Uterus (tissue), 2 donors: ENCODE results near the gene CALN1.

Experiments used
- POLR2A ChIP-seq, 2 donors: fragments of 450-650 bp; IDR thresholded peaks; one replicate each; pipeline ENCODE4 v1.6.1; 2016; ENCODE audit warnings: antibody characterized with exemption in 2 of 2, mild to moderate bottlenecking in 1 of 2, moderate library complexity in 1 of 2
- TF ChIP-seq, protein P1 (sequence below), 4 experiments: fragments of 200-600 bp in 2 of 4; fragments of 450-650 bp in 2 of 4; sonication (generic) in 2 of 4; IDR thresholded peaks; one replicate each; pipeline ENCODE4 v1.5.1; 2016 to 2019; ENCODE audit warnings: antibody characterized with exemption in 4 of 4, mild to moderate bottlenecking in 2 of 4, moderate library complexity in 1 of 4

- TF ChIP-seq, protein P1, sequence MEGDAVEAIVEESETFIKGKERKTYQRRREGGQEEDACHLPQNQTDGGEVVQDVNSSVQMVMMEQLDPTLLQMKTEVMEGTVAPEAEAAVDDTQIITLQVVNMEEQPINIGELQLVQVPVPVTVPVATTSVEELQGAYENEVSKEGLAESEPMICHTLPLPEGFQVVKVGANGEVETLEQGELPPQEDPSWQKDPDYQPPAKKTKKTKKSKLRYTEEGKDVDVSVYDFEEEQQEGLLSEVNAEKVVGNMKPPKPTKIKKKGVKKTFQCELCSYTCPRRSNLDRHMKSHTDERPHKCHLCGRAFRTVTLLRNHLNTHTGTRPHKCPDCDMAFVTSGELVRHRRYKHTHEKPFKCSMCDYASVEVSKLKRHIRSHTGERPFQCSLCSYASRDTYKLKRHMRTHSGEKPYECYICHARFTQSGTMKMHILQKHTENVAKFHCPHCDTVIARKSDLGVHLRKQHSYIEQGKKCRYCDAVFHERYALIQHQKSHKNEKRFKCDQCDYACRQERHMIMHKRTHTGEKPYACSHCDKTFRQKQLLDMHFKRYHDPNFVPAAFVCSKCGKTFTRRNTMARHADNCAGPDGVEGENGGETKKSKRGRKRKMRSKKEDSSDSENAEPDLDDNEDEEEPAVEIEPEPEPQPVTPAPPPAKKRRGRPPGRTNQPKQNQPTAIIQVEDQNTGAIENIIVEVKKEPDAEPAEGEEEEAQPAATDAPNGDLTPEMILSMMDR (IDR thresholded peaks at IDR 0.05) = no peak
- TF ChIP-seq POLR2A (IDR thresholded peaks at IDR 0.05) = no peak
Measured at GRCh38 chr7:72032934-72033333, 379.2 kb downstream of the CALN1 start.
